EH (cell line): ENCODE results near the gene LSR.
"Not testable (repeated sequence)": the region's sequence is repeated elsewhere in the genome, so short reads cannot be mapped to it uniquely, and the experiment has no call there.

Source experiments
- DNase-seq: peaks from one replicate; pipeline ENCODE4 v3.0.0-alpha.2; 2015; ENCODE audit warnings: low read depth

The LSR gene

GRCh38 chr19:35219008-35219407, 29.8 kb upstream of the LSR start:
- no peak for DNase-seq

DNA sequence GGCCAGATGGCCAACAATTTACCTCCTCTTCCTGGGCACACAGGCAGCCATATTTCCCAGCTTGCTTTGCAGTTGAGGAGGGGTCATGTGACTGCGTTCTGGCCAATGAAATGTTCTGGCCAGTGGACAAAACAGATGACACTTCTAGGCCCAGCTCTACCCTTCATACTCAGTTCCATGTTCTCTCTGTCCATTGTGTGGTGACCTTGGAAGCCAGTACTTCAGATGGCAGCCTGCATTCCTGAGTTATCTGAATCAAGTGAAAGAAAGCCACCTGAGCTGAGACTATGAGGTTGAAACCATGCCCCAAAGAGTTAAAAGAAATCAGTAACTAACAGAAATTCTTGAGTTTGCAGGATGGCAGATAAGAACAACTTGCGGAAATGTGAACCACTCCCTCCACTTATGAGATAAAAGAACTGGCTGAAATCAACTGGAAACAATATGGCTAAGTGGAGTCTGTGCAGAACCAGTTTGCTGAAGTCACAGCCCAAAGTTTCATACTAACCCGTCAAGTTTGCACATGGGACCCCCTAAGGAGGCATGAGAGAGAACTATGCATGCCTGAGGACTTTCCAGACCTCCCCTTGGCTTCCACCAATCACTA, 28.4 kb upstream of the LSR start:
- DNase-seq = no peak

DNA sequence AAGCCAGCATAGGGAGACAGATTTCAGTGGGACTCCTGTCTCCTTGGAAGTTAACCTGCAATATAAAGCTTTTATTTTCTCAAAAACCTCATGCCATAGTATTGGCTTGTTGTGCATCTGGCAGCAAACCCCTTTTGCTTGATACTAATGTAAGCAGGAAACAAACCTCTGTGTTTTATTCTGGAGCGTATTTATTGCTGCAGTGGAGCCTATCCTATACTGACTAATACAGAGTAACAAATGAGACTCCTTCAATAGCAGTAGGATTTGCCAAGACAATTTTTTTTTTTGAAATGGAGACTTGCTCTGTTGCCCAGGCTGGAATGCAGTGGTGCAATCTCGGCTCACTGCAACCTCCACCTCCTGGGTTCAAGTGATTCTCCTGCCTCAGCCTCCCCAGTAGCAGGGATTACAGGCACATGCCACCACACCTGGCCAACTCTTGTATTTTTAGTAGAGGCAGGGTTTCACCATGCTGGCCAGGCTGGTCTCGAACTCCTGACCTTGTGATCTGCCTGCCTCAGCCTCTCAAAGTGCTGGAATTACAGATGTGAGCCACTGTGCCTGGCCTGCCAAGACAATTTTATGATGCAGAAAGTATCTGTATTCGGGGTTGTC, 27.7 kb upstream of the LSR start:
- not testable (repeated sequence) for DNase-seq

DNA sequence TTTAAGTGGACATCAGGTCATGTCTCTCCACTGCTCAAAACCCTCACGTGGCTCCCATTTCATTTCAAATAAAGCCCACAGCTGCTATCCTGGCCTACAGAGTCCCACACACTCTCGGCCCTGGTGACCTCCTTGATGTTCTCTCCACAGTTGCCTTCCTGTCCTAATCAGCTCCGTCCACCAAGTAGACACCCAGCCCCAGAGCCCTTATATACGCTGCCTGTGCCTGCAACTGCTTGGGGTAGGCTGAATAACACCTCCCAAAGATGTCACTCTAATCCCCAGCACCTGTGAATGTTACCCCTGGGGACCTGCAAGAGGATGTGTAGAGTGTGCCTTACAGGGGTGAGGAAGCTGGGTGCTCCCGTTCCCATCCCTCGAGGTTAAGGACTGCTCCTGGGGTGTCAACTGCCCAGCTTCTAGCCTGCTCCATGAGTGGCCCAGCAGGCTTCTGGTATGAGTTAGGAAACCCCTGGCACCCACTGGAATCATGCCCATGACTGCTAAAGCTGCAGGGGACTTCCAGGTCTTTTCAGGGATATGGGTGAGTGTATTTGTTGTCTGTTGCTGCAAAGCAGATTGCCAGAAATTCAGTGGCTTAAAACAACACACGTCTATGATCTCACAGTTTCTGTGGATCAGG, 26.3 kb upstream of the LSR start:
- no peak for DNase-seq

GRCh38 chr19:35223084-35223790, 25.6 kb upstream of the LSR start:
- DNase-seq = no peak

- peak; percentile 48 for DNase-seq
Observed at GRCh38 chr19:35223862-35224505, 24.8 kb upstream of the LSR start.

- no peak for DNase-seq
Observed at GRCh38 chr19:35224681-35225571, 23.9 kb upstream of the LSR start.

DNA sequence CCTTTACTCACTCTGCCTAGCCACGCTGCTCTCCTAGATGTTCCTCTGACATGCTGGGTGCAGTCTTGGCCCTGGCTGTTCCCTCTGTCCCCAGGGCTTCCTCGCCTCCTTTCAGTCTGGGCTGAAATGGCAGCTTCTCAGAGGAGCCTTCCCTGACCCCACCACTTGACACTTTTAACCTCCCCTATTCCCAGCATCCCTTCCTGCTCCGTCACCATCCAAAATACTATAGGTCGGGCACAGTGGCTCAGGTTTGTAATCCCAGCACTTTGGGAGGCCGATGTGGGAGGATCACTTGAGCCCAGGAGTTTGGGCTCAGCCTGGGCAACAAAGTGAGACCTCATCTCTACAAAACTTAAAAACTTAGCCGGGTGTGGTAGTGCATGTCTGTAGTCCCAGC, 22.9 kb upstream of the LSR start:
- no peak for DNase-seq

DNA sequence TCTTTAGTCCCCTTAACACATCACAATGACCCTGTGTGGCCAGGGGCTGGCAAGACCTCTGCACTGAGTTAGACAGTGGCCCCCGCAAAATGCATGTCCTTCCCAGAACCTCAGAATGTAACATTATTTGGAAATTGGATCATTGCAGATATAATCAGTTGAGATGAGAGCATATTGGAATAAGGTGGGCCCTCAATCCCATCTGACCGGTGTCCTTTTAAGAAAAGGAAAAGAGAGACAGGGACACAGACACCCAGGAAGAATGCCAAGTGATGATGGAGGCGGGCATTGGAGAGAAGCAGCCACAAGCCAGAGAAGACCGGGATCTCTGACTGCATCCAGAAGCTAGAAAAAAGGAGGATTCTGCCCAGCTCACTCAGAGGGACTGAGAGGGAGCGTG, 22.1 kb upstream of the LSR start:
- DNase-seq = no peak

DNA sequence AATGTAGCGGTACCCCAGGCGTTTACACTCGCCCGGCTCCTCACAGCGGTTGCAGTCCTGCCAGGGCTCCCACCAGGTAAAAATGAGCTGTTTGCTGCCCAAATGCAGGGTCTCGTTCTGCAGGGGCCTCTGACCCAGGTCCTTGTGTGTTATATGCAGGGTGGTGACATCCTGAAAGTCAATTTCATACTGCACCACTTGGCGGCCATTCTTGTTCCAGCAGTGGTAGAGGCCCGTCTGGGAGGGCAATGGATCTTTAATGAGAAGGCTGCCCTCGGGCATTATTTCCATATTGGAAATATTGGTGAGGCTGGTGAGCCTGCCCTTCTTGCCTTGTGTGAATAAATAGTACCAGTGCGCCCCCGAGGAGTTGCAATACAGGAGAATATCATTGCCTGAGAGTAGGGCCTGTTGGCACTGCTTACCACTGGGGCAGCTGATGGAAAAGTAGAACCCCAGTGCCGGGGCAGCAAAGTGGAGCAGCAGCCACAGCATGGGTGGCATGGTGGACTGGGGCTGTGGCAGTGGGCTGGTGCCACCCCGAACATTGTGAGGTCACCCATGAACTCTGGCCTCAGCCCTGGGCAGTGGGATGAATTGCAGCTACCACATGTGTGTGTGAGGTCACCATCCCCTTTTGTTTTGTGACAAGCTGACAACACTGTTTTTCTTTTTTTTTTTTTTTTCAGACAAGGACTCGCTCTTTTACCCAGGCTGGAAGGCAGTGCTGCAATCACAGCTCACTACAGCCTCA, 20.4 kb upstream of the LSR start, which contains the start of gene FAM187B:
FAM187B (minus strand) TSS at position 563 of the 754 bp plus-strand sequence; CDS start at position 504, 59 bp downstream.
- no peak for DNase-seq

DNA sequence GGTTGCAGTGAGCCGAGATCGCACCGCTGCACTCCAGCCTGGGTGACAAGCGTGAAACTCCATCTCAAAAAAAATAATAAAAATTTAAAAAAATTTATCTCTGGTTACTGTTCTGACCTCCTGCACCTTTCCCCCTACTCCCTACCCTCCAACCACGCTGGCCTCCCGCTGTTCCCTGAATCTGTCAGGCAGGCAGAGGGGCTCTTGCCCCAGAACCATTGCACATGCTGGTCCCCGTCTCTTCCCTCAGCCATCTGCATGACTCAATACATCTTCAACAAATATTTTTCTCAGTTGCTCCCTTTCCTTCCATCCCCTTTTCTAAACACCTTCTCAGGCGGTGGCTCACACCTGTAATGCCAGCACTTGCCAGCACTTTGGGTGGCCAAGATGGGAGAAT, 19.2 kb upstream of the LSR start:
- DNase-seq = no peak

DNA sequence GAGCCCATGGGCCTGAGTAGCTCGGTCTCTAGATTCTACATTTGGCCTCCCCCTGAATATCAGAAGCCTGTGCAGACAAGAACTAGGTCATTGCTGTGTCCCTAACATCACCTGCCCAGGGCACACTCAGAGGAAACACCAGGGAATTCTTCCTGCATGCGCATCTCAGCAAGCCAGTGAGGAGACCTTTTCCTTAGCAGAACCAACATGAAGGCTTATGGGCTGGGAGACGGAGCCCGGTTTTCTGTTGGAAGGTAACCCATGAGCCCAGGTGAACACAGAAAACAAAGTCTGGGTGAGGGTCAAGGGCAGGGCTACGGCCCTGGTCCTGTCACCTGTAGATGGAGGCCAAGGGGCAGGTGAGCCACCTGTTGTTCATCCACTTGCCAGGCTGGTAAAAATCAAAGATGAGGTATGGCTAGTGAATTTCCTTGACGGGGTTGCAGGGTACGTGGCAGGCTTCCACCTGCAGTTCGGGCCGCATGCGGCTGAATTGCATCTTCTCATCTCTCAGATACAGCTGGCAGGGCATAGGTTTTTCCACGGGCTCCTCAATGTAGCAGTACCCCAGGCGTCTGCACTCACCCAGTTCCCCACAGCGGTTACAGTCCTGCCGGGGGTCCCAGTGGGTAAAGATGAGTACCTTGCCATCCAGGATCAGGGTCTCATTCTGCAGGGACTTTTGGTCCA, 16.7 kb upstream of the LSR start:
- DNase-seq = no peak

GRCh38 chr19:35232912-35233311, 15.9 kb upstream of the LSR start:
- no peak for DNase-seq

DNA sequence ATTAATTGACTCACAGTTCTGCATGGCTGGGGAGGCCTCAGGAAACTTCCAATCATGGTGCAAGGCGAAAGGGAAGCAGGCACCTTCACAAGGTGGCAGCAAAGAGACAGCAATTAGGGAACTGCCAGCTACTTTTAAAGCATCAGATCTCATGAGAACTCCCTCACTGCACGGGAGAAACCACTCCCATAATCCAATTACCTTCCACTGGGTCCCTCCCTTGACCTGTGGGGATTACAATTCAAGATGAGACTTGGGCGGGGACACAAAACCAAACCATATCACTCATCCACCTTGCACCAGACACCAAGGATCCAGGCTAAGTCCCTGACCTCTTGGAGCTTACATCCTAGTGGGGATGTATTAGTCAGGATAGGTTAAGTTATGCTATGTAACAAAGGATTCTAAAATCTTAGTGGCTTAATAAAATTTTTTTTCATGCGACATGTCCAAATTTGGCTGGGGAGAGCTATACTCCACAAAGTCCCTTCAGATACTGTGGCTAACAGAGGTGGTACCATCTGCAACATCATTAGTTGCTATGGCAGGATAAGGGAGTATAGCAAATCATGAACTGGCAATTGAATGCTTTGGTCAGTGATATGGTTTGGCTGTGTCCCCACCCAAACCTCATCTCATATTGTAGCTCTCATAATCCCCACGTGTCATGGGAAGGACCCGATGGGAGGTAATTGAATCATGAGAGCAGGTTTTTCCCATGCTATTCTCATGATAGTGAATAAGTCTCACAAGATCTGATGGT, 12.0 kb upstream of the LSR start:
- no peak for DNase-seq

GRCh38 chr19:35239597-35239996, 9.2 kb upstream of the LSR start:
- not testable (repeated sequence) for DNase-seq

DNA sequence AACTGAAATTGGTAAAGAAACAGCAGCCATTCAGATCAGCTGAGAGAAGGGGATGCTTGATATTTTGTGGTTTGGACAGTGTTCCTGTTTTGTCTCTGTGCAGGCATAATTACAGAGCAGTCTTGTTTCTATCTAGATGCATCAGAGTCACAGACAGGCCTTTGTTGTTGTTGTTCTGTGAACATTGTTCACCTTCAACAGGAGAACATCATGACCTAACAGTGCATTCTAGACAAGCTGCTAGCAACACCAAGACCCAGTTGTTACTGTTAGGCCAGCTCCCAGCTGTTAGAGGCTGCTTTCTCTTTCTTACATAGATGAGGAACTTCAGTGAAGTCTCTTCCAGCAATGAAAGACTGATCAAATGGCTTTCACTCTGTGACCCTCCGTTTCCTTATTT, 8.5 kb upstream of the LSR start:
- no peak for DNase-seq

DNA sequence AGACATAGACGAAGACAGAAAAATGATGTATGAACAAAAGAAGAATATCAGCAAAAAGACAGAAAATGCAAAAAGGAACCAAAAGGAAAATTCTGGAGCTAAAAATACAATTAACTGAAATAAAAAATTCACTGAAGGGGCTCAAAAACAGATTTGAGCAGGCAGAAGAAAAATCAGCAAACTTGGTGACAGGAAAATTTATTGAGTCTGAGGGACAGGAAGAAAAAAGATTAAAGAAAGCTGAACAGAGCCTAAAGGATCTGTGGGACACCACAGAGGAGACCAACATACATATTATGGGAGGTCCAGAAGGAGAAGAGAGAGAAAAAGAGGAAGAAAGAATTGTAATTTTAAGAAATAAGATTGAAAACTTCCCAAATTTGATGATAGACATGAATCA, 7.4 kb upstream of the LSR start:
- no peak for DNase-seq

GRCh38 chr19:35246466-35247092, 2.2 kb upstream of the LSR start:
- DNase-seq = no peak
